HG03432 (cell line): Measurements from ENCODE around the gene STK31.
"Not testable (repeated sequence)": the region's sequence is repeated elsewhere in the genome, so short reads cannot be mapped to it uniquely, and the experiment has no call there.

Experiments used
- ATAC-seq: cut with Tn5 transposase; IDR thresholded peaks from one replicate; pipeline ENCODE4 v1.9.1; 2021; ENCODE audit warnings: mild to moderate bottlenecking, moderate library complexity; ENCODE audit not compliant: unreplicated experiment

Gene STK31, protein sequence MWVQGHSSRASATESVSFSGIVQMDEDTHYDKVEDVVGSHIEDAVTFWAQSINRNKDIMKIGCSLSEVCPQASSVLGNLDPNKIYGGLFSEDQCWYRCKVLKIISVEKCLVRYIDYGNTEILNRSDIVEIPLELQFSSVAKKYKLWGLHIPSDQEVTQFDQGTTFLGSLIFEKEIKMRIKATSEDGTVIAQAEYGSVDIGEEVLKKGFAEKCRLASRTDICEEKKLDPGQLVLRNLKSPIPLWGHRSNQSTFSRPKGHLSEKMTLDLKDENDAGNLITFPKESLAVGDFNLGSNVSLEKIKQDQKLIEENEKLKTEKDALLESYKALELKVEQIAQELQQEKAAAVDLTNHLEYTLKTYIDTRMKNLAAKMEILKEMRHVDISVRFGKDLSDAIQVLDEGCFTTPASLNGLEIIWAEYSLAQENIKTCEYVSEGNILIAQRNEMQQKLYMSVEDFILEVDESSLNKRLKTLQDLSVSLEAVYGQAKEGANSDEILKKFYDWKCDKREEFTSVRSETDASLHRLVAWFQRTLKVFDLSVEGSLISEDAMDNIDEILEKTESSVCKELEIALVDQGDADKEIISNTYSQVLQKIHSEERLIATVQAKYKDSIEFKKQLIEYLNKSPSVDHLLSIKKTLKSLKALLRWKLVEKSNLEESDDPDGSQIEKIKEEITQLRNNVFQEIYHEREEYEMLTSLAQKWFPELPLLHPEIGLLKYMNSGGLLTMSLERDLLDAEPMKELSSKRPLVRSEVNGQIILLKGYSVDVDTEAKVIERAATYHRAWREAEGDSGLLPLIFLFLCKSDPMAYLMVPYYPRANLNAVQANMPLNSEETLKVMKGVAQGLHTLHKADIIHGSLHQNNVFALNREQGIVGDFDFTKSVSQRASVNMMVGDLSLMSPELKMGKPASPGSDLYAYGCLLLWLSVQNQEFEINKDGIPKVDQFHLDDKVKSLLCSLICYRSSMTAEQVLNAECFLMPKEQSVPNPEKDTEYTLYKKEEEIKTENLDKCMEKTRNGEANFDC

DNA sequence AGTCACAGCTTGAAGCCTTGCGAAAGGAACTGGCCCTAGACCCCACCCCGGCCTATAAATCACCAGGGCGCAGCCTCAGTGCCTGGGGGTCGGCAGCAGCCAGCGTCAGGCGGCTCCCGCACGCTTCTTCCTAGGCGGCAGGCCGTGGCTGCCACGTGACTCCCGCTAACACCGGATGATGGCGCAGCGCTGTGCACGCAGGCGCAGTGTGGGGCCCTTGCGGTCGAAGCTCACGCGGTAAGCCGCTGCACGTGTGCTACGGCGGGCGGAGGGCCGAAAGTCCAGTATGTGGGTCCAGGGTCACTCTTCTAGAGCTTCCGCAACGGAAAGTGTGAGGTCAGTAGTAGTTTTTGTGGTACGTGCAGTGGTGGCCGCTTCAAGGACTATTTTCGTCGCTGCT, at the start of gene STK31:
STK31 (plus strand) TSS at position 220 of the 400 bp plus-strand sequence; CDS start at position 287, 67 bp downstream.
- no peak for ATAC-seq

DNA sequence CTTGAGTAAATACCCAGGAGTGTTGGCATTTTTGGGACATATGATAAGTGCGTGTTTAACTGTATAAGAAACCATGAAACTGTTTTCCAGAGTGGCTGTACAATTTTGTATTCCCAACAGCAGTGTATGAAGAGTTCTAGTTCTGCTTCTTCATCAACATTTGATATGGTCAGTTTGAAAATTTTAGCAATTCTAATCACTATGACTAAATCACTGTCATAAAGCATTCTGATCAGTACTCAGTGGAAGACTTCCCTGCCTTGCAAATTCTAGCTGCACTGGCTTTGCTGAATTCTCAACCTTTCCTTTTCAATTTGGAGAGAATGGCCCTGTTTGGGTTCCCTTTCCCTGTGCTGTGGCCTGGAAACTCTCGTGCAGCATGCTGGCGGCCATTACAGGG, 48.6 kb upstream of the STK31 start:
- ATAC-seq: no peak

DNA sequence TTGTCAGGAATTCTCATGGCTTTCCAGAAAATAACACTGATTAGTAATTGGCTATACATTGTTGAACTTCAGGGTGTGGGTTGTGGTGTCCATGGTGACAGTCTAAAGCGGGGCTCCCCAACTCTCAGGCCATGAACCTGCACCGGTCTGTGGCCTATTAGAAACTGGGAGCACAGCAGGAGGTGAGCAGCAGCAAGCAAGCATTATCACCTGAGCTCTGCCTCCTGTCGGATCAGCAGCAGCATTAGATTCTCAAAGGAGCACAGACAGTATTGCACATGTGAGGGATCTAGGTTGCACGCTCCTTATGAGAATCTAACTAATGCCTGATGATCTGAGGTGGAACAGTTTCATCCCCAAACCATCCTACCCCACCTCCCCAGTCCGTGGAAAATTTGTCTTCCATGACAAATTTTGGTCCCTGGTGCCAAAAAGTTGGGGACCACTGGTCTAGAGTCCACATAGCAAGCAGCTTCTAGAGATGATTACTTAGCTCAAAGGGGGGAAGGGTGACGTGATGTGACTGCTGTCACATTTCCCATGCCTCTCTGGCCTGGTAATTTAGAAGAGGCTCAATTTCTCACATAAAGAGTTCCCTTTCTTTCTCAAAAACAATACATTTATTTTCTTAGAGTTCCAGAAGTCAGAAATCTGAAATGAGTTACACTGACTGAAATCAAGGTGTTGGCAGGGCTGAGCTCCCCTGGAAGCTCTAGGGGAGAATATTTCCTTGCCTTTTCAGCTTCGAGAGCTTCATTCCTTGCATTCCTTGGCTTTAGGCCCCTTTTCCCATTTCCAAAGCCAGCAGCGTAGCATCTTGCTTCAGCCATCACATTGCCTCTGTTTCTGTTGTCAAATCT, 47.7 kb upstream of the STK31 start:
- no peak for ATAC-seq

DNA sequence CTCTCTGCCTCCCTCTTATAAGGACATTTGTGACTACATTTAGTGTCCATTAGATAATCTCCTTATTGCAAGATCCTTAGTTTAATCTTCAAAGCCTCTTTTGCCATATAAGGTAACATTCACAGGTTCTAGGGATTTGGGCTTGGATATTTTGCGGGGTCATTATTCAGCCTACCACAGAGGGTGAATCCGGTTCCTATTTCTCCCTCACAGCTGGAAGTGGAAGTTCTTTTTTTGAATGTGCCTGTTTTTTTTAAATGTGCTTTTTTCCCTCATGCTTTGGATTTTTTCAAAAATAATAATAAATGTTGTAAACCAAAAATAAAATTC, 47.1 kb upstream of the STK31 start:
- ATAC-seq: no peak

DNA sequence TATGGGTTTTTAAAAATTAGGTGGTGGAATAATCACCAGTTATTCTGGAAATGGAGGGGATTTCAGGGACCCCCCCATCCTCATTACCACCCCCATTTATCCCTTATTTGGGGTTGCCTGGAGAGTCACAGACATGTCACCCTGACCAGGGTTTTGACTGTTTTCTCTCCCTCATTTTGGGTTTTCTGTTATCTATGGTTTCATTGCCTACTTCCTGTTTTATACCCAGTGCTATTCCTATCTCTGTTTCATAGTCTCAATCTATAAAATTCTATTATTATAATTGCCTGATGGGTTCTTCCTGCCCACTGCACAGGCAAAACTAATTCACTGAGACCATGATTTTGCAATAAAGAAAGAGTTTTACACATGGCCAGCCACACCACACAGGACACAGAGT, 45.9 kb upstream of the STK31 start:
- ATAC-seq: no peak

DNA sequence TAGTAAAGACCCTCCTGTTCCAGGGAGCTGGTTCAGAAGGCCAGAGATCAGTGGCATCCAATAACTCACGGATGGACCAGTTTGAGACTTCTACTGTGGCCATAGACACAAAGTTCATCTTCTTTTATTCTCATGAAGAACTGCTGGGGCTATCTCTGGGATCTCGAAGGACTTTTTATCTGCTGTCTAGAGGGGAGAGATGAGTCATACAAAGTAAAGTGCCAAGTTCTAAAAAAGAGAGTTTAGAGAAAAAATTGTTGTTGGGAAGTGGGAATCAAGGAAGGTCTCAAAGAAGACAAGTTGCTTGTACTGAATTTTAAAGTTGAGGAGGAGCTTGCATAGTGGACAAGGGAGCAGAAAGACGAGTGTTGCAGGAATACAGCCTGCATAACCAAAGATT, 38.0 kb upstream of the STK31 start:
- no peak for ATAC-seq

DNA sequence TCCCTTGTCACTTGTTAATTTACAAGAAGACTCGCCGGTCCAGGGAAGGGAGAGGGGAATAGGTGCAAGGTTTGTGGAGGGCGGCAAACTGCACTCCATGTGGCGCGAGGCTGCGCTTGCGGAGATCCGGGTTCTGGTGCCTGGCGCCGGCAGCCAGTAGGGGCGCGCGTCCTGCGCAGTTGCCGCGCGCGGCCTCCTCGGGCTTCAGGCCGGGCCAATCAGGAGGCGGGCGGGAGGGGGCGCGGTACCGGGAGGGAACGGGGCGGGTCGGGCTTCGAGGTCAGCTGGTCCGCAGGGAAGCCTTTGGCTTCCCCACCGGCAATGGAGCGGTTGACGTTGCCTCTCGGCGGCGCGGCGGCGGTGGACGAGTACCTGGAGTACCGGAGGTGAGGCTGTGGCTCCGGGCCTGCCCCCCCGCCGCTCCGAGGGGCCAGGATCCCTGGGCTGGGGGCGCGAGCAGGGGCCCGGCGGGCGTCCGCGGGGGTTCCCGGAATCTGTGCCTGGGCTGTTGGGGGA, 30.1 kb upstream of the STK31 start, which contains the start of gene FAM221A:
FAM221A (plus strand) TSS at position 302 of the 516 bp plus-strand sequence; CDS start at position 322, 20 bp downstream.
- peak; percentile 99 for ATAC-seq

DNA sequence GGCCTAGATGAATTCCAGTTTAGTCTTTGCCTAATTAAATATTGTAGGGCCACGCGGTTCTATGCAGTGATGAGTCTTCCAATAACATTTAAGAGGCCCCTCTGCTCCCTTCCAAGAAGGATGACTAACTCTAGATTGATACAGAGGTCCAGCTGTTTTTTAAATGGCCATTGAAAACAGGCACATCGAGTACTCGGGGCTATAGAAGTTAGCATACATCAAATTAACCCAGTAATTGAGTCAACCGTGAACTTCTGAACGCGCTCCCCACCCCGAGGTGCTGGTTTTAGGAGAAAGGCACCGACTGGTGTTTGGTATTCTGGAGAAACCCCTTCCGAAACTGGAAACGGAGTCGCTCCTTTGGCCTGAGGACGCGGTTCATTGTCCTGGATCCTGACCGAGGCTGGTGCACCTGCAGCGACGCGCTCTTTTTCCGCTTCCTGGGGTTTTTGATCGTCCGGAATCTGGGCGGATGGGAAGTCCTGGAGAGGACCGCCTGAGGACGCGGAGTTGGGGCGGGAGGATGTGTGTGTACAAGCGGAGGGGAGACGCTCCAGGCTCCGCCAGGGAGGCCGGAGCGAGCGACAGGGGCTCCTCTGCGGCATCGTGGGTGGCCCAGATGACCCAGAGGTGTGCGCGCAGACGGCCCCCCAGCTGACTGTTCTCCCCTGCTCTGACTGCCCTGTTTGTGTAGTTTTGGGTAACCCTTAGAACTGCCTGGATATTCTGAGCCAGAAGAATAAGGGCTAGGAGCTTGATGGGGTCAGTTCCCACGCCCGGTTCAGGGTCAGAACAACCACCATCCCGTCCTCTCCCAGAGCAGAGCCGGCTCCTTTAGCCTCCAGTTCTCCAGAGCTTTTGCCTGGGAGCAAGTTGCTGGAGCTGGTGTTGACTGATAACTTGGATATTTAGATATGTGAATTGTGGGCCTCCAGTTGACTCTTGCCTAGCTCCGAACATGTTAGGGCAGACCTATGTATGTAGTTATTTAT, 29.3 kb upstream of the STK31 start:
- peak; percentile 46 for ATAC-seq

DNA sequence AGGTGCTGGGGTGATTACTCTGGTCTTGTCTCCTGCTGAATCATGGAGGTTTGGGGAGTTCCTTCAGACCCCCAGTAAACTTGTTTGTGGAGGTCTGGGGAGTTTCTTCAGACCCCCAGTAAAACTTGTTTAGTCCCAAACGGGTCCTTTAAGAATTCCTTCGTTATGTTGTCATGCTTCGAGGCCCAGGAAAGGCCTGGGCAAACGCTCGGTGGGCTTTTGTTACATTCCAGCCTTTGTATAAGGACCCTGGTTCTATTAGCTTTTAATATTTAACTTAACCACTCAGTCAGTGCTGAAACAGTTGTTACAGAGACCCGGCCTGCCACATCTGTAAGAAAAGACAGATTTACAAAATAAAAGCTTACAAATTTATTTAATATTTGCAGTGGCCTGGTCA, 26.0 kb upstream of the STK31 start:
- ATAC-seq: not testable (repeated sequence)

DNA sequence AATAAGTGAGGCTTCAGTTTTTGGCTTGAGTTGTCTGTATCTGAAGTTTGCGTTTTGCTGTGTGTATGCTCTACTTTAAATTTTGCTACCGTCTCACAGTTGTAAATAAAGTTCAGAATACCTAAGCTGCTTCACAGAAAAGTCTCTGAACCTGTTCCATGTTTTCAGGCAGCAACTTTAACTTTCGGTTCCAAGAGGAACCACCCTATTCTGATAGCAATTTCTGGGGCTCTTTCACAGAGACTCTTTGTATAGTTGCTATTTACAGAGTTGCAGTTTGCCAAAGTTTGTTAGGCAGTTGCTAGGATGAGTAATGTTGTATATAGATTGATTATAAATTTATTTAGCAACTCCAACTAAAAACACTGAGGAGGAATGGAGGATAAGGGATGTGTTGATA, 24.3 kb upstream of the STK31 start:
- ATAC-seq: no peak

DNA sequence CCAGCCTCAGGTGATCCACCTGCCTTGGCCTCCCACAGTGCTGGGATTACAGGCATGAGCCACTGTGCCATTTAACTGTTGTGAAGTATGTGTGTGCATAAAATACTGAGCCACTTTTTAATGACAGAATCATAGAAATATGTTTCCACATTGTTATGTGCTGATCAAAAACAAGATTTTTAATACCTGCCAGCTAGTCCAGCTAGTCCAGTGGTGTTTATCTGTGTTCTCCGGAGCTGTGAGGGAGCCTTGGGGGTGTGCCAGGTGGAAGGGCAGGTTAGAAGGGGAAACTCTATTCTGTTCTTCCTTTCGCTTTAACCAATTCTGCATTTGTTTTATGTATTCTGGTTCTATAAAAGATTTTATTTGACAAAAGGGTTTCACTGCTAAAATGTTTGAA, 23.0 kb upstream of the STK31 start:
- ATAC-seq: no peak

DNA sequence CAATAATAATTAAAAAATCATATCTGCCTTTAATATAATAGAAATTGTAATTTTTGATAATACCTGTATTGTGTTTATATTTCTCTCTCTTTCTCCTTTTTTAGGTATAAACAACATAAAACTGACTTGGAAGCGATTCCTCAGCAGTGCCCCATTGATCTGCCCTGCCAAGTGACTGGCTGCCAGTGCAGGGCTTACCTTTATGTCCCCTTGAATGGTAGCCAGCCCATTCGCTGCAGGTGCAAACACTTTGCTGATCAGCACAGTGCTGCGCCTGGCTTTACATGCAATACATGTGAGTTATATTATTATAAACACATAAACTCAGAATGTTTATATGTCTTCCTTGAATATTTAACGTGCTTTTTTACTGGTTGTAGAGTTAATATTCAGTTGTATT, 20.9 kb upstream of the STK31 start:
- no peak for ATAC-seq

DNA sequence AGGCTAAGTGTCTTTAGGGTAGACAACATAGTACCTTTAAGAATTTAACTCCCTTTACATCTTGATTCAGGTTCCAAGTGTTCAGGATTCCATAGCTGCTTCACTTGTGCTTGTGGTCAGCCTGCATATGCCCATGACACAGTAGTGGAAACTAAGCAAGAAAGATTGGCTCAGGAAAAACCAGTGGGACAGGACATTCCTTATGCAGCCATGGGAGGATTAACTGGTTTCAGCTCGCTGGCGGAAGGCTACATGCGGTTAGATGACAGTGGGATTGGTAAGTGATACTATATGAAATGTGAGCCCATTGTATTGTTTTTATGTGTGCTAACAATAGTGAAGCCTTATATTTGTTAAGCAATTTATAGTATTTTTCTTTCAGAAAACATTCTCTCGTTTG, 18.7 kb upstream of the STK31 start:
- no peak for ATAC-seq

DNA sequence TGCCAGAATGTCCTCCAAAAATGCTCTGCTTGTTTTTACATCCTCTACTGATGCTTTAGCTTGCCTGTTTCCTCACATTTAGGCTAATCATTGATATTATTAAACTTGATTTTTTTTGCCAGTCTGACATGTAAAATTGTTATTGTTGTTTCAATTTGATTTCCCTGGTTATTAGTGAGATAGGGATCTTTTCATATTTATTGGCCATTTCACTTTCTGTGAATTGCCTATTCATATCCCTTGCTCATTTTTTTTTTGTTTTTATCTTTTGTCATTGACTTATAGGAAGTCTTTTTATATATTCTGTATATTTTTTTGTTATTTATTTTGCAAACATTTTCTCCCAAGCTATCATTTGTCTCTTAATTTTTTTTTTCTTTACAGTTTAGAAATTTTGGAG, 16.8 kb upstream of the STK31 start:
- ATAC-seq: no peak

DNA sequence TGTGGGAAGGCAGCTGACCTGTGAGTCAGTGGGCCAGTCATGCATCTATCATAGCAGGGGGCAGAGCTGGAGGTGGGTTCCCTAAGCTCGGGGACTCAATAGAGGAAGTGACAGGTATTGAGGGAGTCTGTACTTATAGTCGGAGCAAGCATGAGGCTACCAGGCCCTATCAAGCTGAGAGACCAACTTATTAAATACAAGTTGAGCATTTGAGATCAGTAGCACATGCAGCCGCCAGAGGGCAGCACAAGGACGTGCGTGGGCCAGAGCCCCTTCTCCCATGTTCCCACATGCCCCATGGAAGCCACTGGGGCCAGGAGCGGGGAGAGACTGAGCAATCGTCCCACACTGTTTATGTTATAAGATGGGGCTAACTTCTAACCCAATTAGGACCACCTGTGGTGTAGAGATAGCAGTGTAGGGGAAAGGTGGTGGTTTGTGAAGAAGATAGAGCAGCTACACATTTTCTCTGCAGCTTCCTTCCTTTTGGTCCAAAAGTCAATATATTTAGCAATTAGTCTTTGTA, 13.0 kb upstream of the STK31 start:
- peak; percentile 65 for ATAC-seq

DNA sequence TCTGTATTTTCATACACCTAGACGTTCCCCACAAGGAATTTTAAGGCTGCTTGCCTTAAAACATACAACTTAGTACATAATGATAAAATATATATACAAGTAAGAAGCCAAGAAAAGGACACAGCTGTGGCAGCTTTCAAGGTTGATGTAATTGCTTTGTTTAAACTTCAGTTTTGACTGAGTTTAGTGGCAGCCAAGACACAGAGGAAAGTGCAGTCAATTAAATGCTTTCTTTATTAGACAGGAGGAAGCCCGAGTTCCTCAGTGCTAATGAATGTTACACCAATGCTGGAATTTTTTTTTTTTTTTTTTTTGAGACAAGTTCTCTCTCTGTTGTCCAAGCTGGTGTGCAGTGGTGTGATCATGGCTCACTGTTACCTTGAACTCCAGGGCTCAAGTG, 11.2 kb upstream of the STK31 start:
- no peak for ATAC-seq

DNA sequence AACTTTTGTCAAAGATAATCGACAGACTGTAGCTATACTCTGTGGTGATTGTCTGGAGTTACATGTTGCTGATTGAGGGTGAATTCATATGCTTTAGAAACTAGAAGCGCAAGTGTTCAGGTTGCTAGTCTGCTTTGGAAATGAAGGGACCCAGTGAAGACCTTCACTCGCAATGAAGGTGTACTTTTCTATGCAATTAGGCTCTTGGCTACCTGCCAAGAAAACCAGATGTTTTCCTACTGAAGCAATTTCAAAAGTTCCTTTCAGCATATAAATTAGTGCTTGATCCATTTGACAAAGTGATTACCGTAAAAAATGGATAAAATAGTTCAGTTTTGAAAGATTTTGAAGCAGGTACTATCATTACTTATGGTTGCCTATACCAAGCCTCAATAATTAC, 10.0 kb upstream of the STK31 start:
- no peak for ATAC-seq

DNA sequence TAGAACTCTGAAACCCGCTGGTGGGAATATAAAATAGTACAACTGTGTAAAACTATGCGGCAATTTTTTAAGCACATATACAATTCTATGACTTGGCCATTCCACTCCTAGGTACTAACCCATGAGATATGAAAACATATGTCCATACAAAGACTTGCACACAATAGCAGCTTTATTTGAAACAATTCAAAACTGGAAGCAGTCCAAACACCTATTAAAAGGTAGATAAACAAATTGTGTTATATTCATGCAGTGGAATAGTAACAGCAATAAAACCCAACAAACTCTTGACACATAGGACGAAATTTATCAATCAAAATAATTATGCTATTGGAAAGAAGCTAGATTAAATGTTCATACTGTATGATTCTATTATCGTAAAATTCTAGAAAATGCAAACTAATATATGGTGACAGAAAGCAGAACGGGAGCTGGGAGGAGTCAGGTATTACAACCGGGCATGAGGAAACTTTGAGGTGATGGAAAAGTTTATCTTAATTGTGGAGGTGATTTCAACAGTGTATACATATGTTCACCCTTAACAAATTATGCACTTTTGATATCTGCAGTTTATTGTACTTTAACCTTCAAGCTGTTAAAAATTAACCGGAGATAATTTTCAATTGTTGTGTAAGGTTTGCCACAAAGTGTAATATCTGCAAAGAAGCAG, 803 bp upstream of the STK31 start:
- no peak for ATAC-seq
